Testis (tissue), 2 donors: ENCODE measurements around the gene B4GALNT4.
"Not testable (repeated sequence)": the region's sequence is repeated elsewhere in the genome, so short reads cannot be mapped to it uniquely, and the experiment has no call there.

Experiments used
- POLR2A ChIP-seq: fragments of 450-650 bp; IDR thresholded peaks from one replicate; pipeline ENCODE4 v1.6.1; 2017; ENCODE audit warnings: antibody characterized with exemption, mild to moderate bottlenecking, moderate library complexity
- TF ChIP-seq, protein P1 (sequence below), 3 experiments: fragments of 450-650 bp in 2 of 3; fragments of 200-600 bp in 1 of 3; sonication (generic) in 1 of 3; IDR thresholded peaks; one replicate each; pipeline ENCODE4 v1.5.1; 2016 to 2019; ENCODE audit warnings: antibody characterized with exemption in 3 of 3, mild to moderate bottlenecking in 2 of 3, moderate library complexity in 1 of 3

DNA sequence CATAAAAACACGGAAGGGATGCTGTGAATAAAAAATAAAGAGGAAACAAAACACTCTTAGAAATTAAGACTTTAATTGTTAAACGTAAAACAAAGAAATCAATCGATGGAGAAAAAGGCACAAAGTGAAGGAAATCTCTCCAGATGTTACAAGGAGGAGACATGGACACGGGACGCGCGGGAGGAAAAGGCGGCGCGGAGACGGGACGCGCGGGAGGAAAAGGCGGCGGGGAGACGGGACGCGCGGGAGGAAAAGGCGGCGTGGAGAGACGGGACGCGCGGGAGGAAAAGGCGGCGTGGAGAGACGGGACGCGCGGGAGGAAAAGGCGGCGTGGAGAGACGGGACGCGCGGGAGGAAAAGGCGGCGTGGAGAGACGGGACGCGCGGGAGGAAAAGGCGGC lies 55.5 kb downstream of the B4GALNT4 start:
- TF ChIP-seq, protein P1, sequence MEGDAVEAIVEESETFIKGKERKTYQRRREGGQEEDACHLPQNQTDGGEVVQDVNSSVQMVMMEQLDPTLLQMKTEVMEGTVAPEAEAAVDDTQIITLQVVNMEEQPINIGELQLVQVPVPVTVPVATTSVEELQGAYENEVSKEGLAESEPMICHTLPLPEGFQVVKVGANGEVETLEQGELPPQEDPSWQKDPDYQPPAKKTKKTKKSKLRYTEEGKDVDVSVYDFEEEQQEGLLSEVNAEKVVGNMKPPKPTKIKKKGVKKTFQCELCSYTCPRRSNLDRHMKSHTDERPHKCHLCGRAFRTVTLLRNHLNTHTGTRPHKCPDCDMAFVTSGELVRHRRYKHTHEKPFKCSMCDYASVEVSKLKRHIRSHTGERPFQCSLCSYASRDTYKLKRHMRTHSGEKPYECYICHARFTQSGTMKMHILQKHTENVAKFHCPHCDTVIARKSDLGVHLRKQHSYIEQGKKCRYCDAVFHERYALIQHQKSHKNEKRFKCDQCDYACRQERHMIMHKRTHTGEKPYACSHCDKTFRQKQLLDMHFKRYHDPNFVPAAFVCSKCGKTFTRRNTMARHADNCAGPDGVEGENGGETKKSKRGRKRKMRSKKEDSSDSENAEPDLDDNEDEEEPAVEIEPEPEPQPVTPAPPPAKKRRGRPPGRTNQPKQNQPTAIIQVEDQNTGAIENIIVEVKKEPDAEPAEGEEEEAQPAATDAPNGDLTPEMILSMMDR (IDR thresholded peaks at IDR 0.05), result not testable (repeated sequence)
- not testable (repeated sequence) for TF ChIP-seq POLR2A
